Measurements from ENCODE around the gene VASH2.

GRCh38 chr1:212954514-212954913 lies 4.2 kb downstream of the VASH2 start:
- no peak for TF ChIP-seq ATF3 (IDR thresholded peaks at IDR 0.05; ENCODE audit: insufficient read depth, low read depth, low read length)
- TF ChIP-seq CTCF (IDR thresholded peaks at IDR 0.05; ENCODE audit: control extremely low read depth in 1 of 3, insufficient read depth in 1 of 3, low read depth in 1 of 3, low read length in 3 of 3): no peak
- TF ChIP-seq RAD21 (IDR thresholded peaks at IDR 0.05 in 1 of 2, conservative IDR thresholded peaks at IDR 0.05 in 1 of 2; ENCODE audit: low read depth in 2 of 2, low read length in 2 of 2): no peak
- TF ChIP-seq FOSL1 (IDR thresholded peaks at IDR 0.05; ENCODE audit: insufficient read depth, low read depth, low read length): no peak
